ENCODE data around the gene SYNPO2.
"Not testable (repeated sequence)": the region's sequence is repeated elsewhere in the genome, so short reads cannot be mapped to it uniquely, and the experiment has no call there.

The SYNPO2 gene

DNA sequence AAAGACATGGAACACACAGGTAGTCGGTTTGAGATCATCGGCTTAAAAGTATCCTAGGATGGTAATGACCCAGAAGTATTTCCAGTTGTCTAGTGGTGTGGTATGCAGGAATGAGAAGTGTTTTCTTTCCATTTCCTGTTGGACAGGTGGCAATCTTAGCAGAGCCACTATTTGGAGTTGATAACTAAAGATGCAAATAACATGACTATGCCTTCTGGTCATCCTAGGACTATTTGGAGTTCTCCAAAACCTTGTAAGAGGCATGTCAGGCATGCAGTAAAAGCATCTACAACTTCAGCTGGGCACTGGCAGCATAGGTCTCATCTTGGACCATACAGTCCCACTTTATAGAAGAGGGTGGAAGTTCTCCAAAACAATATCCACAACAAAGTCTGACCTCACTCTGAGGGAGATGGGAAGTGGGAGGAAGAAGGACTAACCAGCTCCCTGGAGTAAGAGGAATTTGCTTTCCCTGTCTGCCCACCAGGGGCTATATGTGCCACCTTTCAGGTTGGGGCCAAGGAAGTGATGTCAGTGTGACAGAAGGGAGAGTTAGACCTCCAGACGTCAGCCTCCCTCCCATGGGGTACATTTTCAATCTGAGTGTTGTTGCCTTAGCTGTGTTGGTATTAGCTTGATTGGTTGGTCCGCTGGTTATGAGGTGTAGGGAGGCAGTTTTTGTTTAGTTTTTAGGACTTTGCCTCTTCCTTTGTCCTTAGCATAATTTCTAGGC is 145.8 kb downstream of the SYNPO2 start:
- DNase-seq: peak; percentile 68

DNA sequence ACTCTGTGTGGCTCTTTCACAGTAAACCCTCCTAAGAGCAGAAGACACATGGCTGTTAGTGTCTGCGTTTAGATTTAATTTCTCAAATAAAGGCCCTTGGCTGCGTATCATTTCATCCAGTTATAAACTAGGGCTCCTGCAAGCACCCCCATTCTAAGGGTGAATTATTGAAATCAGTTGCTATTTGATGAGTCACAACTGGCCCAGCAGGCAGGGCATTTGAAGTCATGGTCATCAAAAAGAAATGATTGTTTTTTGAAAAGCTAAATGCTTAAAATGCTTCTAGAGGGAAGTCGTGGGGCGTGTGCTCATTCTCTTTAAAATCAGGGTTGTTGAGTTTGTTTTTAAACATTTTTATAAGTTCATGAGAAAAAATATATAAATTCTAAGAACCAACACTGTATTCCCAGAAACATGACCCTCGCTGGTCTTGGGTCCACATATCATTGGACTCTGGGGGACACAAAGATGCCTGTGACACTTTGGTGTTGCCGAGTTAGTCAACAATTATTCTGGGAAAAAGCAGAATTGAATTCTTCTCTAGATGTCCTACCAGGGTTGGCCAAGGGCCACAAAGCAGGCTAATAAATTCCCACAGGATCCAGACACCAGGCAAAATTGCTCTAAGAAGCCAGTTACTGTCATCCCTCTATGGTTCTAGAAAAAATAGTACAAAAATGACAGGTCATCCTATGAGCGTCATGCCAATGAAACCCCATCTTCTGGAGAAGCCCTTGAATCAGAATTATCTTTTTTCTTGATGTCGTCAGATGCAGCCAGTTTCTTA is 147.5 kb downstream of the SYNPO2 start:
- no peak for DNase-seq

- DNase-seq: no peak
Measured at GRCh38 chr4:119037709-119038108, 149.1 kb downstream of the SYNPO2 start.

- no peak for DNase-seq
Measured at GRCh38 chr4:119038116-119038841, 149.6 kb downstream of the SYNPO2 start.

GRCh38 chr4:119039160-119039559 is 150.5 kb downstream of the SYNPO2 start:
- no peak for DNase-seq

- no peak for DNase-seq
Measured at GRCh38 chr4:119039779-119040178, 151.1 kb downstream of the SYNPO2 start.

GRCh38 chr4:119040261-119040660 is 151.6 kb downstream of the SYNPO2 start:
- no peak for DNase-seq

GRCh38 chr4:119040694-119041185 is 152.1 kb downstream of the SYNPO2 start:
- no peak for DNase-seq

DNA sequence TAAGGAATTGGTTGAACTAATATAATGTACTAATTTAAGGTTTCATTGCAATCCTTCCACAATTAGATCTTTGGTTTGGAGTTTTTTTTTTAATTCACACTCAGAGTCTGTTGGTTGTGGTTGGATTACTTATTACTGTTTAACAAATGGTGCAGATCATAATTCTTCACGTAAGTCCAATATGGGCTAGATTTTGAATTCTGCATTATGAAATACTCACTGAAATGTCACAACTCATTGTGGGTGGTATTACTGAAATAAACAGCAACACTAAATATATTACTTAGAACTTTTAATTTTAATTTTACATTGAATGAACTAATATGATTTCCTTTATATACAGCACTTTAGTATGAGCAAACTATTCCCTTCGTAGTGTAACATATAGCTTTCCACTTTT is 152.7 kb downstream of the SYNPO2 start:
- DNase-seq: no peak

GRCh38 chr4:119041951-119042560 is 153.4 kb downstream of the SYNPO2 start:
- peak; percentile 73 for DNase-seq

GRCh38 chr4:119046263-119046662 is 157.6 kb downstream of the SYNPO2 start:
- DNase-seq: no peak

GRCh38 chr4:119047059-119047458 is 158.4 kb downstream of the SYNPO2 start:
- not testable (repeated sequence) for DNase-seq

GRCh38 chr4:119048446-119048845 is 159.8 kb downstream of the SYNPO2 start:
- DNase-seq: no peak

GRCh38 chr4:119049342-119049741 is 160.7 kb downstream of the SYNPO2 start:
- DNase-seq: no peak

- no peak for DNase-seq
Measured at GRCh38 chr4:119050527-119051090, 162.0 kb downstream of the SYNPO2 start.

DNA sequence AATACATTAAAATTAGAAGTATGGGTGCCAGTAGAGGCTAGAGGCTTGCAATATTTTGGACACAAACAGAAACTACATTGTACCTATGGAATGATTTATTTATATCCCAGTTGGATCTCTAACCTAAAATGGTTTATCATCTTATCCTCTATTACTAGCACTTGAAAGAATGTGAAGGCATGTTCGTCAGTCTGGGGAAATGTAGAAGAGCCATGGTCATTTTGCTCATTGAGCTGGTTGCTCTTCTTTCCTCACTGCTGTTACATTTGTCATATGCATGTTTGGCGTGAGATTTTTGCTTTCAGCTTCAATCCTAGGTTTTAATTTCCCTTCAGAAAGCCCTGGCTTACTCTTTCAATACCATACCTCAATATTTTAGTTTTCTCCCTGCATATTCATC is 164.6 kb downstream of the SYNPO2 start:
- no peak for DNase-seq

- DNase-seq: no peak
Measured at GRCh38 chr4:119053997-119054396, 165.3 kb downstream of the SYNPO2 start.

- no peak for DNase-seq
Measured at GRCh38 chr4:119057417-119057816, 168.8 kb downstream of the SYNPO2 start.

GRCh38 chr4:119059221-119059620 is 170.6 kb downstream of the SYNPO2 start:
- no peak for DNase-seq

DNA sequence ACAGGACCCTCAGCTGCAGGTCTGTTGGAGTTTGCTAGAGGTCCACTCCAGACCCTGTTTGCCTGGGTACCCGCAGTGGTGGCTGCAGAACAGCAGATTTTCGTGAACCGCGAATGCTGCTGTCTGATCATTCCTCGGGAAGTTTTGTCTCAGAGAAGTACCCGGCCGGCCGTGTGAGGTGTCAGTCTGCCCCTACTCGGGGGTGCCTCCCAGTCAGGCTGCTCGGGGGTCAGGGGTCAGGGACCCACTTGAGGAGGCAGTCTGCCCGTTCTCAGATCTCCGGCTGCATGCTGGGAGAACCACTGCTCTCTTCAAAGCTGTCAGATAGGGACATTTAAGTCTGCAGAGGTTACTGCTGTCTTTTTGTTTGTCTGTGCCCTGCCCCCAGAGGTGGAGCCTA is 178.5 kb downstream of the SYNPO2 start:
- DNase-seq: not testable (repeated sequence)

GRCh38 chr4:119067670-119068360 is 179.2 kb downstream of the SYNPO2 start:
- not testable (repeated sequence) for DNase-seq

- DNase-seq: peak; percentile 71
Measured at GRCh38 chr4:119068529-119068962, 179.9 kb downstream of the SYNPO2 start.
